HG03460 (cell line): ENCODE results near the gene CDKAL1.
A peak's percentile ranks its signal among the peaks of the same experiment; 100 is the strongest.
"Not testable (repeated sequence)": the region's sequence is repeated elsewhere in the genome, so short reads cannot be mapped to it uniquely, and the experiment has no call there.

ENCODE experiments used
- ATAC-seq: cut with Tn5 transposase; IDR thresholded peaks from one replicate; pipeline ENCODE4 v1.9.1; 2021; ENCODE audit not compliant: unreplicated experiment

The CDKAL1 gene

DNA sequence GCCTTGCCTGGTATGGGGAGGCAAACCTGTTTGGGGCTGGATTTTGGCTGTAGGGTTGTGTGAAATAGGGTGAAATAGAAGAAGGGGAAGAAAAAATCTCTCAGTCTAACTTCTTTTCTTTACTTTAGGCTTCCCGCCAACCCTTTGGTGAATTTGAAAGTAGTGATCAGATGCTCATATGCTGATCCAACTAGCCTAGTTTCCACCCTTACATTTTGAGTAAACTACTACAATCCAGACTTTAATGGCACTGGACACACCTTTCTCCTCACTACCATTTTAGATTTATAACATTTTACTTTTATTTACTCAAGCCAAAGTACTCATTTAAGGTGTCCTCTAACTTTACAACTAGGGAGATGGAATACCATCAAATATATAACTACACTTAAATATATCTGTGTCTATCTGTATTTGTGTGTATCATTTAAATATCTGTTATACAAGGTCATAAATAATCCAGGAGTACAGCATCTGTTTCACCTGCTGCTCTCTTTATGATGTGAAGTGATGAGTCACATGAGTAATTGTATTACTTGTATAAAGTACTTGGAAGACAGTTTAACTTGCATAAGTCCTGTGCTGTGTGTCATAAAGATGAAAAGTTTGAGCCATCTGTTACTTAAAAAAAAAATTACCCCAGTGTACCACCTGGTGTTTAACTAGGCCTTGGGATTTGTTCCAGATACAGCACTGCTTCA, 172.1 kb downstream of the CDKAL1 start:
- ATAC-seq: no peak

DNA sequence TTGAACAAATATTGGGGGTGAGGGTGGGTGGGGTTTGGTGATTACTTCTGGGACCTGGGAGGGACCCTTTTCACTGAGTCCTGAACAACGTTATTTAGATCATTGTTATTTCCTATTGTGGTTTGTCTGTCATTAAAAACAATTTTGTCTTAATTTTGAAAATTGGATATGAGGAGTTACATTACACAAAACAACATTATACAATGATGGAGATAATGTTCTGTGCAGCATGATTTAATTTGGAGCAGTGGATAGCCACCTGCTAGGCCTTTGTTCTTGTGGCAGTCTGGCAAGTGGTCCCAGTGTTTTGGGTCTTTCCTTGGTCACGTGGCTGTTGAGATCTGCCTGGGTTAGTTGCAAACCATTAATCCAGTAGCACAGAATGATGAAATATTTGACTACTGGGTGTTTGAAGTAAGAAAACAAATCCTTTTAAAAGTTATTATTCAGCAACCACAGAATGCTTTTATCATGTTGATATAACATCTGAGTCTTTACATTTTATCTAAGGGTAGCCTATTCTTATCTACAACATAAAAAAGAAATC, 172.8 kb downstream of the CDKAL1 start:
- no peak for ATAC-seq

DNA sequence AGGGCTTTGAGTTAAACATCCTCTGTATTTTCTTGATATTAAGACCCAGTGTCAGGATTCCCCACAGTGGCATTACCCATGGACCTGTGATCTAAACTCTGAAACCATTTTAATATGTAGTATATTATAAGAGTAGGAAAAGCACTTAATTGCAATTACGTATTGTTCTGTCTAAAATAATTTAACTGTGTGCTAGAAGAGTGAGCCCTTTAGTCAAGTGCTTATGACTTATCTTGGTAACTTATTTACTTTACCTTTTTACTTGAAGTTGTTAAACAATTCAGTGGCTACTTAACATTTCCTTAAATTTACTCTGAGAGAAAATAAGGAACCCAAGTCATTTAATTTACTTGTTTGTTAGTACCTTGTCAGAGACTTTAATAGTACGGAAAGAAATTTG, 173.6 kb downstream of the CDKAL1 start:
- no peak for ATAC-seq

DNA sequence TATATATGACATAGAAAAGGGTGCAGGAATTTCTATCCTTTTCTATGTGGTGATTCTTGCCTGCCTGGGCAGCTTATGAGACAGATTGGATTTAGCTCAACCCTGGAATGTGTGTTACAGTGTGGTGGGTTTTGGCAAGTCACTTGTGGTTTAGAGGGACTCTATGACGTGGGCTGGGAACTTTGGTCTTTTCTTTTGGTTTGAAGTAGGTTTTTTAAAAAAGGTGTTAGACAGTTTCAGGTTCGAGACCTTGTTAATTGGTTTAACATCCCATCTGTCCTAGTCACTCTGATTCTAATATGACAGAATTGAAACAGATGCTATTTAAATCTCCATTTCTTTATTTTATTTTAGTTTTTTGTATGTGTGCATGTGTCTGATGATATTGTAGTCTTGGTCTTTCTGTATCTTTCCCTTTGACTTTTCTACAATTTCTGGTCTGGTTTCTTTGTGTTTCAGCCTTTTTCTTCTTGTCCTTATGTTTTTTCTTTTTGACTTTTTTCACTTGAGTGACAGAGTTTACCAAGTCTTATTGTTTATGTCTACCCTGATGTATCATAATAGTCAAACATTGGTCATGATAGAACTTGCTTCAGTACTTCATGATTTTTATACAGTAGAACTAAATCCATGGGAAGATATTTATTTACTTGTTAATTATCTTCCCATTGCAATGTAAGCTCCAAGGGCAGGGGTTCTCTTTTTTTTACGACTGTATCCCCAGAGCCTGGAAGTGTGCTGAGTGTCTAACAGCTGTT, 174.3 kb downstream of the CDKAL1 start:
- ATAC-seq: peak; percentile 49

DNA sequence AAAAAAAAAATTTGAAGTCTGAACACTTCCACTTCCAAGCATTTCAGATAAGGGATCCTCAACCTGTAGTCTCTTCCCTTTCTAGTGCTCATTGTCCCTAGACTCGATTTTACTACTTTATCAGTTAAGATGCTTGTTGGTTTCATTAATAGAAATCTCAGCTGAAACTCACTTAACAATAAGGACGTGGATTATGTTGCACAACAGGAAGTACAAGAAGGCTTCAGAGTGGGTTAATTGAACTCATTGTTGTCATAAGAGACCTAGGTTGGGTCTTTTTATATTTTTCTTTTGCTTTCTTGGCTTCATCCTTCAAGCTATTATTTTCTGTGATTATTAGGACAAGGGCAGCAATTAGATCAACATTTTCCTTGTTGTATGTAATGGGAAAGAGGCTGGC, 175.2 kb downstream of the CDKAL1 start:
- ATAC-seq: no peak

DNA sequence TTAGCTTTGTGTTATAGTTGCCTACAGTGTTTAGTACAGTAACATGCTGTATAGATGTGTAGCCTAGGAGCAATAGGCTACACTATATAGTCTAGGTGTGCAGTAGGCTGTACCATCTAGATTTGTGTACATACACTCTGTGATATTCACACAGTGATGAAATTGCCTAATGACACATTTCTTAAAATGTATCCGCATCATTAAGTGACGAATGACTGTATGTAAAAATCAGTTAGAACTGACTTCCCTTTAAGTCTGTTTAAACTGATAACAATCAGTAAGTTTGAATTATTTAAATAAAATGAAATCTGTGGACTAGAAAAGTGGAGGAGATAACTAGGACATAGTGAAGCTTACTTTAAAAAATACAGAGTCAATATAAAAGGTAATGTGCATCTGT, 176.1 kb downstream of the CDKAL1 start:
- no peak for ATAC-seq

DNA sequence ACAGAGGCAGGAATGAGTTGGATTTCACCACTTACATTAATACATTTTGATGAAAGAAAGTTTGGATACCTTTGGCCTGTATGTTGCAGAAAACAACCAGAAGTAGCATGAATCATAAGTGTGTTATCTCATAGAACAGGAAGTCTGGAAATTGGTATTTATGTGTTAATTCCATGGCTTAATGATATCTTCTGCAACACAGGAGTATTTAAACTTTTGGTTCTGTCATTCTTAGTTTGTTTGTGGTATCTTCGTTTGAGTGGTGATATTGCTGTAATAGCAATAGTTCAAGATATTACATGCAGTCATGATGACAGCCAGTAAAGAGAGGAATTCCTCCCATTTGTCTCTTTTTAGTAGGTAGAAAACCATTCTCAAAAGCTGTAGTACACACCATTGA, 177.3 kb downstream of the CDKAL1 start:
- ATAC-seq: no peak

DNA sequence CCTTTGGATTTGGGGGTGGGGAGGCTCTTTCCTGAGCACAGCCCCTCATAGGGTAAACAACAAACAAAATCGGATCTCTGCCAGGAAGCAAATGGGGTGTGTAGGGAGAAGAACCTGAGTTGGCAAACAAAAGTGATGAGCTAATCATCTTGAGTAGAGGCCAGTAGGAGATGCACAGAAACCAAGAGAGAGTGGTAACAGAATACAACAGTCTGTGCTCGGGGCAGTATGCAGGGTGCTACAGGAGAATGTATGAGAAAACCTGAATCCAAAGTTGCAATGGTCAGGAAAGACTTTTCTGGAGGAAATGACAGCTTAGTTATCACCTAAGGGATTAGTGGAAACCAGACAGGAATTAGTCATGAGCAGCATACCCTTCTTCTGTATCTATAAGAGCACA, 177.8 kb downstream of the CDKAL1 start:
- no peak for ATAC-seq

DNA sequence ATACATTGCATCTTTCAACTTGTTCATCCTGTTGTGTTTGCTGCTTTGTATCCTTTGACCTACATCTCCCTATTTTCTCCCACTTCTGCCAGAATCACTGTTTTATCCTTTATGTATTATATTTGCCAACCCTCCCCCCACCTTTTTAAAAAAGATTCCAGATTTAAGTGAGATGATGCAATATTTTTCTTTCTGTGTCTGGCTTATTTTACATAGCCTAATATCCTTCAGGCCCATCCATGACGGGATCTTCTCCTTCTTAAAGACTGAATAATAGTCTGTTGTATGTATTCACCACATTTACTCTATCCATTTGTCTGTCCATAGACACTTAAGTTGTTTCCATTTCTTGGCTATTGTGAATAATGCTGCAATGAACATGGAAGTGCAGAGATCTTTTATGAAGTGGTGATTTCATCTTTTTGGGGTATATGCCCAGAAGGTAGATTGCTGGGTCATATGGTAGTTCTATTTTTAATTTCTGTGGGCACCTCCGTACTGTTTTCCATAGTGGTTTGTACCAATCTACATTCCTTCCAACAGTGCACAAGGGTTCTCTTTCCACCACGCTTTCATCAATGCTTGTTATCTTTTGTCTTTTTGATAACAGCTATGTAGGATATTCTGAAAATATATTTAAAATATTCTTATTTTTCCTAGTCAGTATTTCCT, 181.0 kb downstream of the CDKAL1 start:
- no peak for ATAC-seq

DNA sequence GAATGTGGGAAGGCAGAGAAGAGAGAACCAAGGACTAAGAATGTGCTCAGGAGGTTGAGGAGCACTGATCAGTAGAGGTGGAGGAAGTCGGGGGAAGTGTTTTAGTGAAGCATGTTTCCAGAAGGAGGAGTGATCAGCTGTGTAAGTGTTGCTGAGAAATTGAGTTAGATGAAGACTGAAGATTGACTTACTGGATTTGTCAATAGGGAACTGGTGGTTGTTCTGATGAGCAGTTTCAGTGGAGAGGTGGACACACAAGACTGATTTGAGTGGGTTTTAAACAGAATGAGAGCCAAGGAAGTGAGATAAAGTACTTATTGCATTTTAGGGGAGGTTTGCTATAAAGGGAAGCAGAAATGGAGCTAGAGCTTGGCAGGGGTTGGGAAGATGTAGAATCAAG, 182.6 kb downstream of the CDKAL1 start:
- ATAC-seq: peak; percentile 70

DNA sequence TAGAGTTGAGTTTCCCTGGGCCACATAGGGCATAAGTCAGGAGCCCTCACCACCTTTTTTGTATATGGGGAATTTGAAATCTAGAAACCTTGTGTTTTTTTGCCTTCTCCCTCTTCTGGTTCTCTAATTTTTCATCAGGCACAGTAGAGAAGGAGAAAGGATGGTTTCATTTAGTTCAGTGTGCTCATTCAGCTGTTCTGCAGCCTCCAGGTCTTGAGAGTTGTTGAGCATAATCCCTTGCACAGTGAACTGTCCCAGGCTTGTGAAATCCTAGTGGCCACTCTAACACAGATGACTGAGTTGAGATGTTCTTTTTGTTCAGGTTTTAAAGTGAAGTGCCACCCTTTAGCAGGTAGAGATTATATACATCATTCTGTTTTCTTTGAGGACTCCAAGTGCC, 183.5 kb downstream of the CDKAL1 start:
- no peak for ATAC-seq

DNA sequence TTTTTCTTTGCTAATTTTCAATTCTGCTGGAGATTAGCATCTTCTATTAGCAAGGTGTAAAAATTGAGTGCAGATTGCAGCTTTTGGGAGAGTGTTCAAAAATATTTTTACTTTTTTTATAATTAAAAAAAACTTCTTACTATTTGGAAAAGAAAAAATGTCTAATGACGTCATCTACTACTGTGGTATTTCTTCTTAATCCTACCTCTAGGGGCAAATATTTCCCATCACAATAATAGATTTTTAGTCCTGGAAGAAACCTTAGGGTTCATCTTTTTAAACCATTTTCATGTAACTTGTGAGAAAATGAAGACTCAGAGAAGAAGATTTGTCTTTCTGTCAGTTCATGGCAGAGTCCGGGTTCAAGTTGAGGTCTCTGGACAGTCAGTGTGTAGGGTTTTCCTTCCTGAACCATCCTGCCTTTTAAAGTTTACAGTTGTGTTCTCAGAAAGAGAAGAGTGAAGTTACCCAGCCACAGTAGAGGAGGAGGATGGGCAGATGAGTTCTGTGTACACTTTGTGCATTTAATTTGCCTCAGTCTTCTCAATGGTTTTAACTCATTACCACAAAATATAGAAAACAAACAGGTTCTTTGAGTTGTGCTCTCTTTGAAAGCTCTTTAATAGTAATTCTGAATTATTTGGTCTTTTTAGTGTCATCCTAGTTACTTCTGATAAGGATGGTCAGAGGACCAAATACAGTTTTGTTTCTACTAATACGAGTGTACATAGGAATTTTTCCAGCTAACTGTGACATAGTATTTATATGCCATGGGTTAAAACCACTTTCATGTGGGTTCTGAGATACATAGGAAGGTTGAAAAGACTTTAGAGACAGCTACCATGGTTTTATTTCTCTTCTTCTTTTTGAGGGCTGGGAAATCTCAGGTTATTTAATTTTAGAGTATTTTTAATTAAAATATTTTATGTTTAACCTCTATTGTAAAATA, 184.7 kb downstream of the CDKAL1 start:
- no peak for ATAC-seq

DNA sequence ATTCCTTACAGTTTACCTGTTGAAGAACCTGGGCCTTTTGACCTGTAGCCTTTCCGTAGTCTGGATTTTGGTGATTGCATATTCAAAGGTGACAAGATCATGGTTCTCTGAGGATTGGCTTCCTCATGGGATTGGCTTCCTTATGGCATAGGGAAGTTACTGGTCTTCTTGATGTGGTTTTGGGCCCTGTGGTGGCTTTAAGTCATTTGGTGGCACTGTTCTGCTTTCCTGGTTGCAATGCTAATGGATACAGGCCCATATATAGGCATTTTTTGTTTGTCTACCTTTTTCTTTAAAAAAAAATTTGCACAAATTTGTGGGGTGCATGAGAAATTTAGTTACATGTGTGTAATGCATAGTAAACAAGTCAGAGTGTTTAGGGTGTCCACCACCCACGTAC, 185.7 kb downstream of the CDKAL1 start:
- no peak for ATAC-seq

DNA sequence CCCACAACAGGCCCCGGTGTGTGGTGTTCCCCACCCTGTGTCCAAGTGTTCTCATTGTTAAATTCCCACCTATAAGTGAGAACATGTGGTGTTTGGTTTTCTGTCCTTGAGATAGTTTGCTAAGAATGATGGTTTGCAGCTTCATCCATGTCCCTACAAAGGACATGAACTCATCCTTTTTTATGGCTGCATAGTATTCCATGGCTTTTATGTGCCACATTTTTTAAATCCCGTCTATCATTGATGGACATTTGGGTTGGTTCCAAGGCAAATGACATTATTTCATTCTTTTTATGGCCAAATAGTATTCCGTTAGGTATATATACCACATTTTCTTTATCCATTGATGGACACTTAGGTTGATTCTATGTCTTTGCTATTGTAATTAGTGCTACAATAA, 186.9 kb downstream of the CDKAL1 start:
- ATAC-seq: not testable (repeated sequence)

DNA sequence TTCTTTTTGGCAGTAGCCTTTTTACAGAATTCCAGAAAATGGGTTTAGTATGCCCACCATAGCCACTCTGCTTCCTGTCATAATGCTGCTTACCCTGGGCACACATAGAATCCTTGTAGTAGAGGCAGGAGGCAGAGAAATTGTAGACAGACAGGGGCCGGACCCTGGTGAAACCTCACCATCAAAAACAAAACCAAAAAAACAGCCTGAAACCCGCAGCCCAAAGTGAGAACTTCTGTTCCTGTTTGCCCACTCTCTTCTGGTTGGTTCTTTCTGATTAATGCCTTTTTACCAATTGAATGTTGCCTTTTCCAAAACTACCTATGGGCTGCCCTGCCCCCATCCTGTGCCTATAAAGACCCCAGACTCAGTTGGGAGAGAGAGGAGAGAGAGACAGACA, 188.2 kb downstream of the CDKAL1 start:
- ATAC-seq: no peak

DNA sequence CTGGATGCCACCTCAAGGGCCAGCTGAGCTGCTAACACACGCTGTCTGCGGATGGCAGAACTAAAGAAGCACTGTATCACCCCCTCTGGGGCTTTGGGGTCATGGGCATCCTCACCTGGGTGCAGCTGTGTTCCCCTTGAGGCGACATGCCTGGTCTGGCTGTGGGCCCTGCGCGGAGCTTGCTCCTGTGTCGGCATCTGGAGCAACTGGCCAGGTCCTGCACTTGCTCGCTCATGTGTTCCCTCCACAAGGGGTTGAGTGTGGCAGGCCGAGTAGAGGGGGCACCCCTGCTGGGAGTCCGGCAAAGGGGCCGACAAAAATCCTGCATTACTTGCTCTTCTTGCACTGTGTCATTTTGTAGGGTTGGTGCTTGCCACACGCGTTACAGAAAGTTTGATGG, 189.0 kb downstream of the CDKAL1 start:
- ATAC-seq: no peak

DNA sequence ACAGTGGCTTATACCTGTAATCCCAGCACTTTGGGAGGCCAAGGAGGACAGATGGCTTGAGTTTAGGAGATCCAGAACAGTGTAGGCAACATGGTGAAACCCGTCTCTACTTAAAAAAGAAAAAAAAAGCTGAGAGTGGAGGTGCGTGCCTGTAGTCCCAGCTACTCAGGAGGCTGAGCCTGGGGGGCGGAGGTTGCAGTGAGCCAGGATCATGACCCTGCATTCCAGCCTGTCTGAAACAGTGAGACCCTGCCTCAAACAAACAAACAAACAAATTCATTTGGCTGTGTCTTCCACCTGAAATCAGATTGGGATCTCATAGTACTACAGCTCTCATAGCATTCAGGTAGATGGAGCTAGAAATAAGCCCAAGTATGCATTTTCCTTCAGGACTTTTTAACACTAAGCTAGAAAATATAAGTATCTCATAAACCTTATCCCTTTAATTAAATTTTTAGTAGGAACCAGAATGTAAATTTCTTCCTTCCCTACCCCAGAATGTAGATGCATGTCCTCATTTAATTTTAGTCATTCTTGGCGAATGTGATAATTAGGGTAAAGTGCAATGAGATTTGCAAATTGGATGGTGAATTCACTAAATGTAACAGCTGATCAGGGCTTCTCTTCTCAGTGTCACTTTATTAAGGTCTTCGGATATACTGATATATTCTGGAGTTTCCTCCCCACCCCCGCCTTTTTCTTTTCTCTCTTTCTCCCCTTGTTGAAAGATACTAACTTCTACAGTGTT, 190.4 kb downstream of the CDKAL1 start:
- no peak for ATAC-seq

DNA sequence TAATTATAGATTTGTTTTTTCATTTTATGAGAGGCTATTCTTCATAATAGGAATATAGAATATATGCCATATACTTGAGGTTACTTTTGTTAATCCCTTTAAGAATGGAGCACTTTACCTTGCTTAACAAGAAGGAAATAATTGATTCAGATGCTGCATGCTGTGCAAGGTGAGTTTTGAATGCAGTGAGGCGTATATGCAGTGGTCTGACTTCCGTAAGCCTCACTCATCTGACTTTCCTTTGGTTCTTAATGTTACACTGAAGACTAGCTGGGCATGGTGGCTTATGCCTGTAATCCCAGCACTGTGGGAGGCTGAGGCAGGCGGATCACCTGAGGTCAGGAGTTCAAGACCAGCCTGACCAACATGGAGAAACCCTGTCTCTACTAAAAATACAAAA, 191.0 kb downstream of the CDKAL1 start:
- ATAC-seq: not testable (repeated sequence)

DNA sequence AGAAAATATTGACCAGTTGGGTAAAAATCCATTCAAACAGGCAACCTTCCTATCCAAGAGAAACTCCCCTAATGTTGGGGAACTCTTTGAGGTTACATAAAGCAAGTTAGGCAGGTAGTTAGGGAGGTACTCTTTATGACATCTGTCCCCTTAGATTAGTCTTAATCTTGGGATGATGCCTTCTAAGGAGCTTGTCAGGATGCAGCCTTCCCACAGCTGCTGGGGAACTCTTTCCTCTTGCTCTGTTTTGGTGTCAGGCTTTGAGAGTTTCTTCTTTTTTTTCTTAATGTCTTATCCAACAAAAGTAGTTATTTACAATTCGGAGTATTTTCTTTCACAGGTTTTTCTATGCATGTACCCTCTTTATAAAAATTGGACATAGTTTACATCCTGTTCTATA, 194.8 kb downstream of the CDKAL1 start:
- no peak for ATAC-seq

DNA sequence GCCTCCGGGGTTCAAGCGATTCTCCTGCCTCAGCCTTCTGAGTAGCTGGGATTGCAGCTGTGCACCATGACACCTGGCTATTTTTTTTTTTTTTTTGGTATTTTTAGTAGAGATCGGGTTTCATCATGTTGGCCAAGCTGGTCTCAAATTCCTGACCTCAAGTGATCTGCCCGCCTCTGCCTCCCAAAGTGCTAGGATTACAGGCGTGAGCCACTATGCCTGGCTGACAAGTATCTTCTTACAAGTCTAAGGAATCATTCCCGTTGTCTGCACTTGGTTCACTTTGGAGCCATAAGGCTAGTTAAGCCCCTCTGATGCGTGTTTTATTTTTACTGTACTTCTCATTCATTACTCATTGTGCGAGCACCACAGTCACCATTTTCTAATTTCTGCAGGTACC, 198.1 kb downstream of the CDKAL1 start:
- not testable (repeated sequence) for ATAC-seq
